HepG2 (cell line): ENCODE data around the gene C14orf180.

Experiments used
- ARNTL ChIP-seq: sonication (generic); formaldehyde crosslinking; IDR thresholded peaks from 2 replicates; pipeline ENCODE4 v1.4.0; 2020; ENCODE audit warnings: mild to moderate bottlenecking, missing genetic modification reagents
- POLR2AphosphoS5 ChIP-seq: IDR thresholded peaks from 2 replicates; pipeline ENCODE4 v1.6.1; 2012; ENCODE audit warnings: low read depth, low read length
- RFX5 ChIP-seq: IDR thresholded peaks from 2 replicates; pipeline ENCODE4 v1.6.1; 2011; ENCODE audit warnings: low read depth, low read length, improper control_type of control experiment
- SMAD3 ChIP-seq: sonication (generic); formaldehyde crosslinking; IDR thresholded peaks from 2 replicates; pipeline ENCODE4 v1.4.0; 2020; ENCODE audit warnings: missing genetic modification reagents
- ZNF263 ChIP-seq: sonication (generic); formaldehyde crosslinking; IDR thresholded peaks from 2 replicates; pipeline ENCODE4 v1.4.0; 2020; ENCODE audit warnings: missing genetic modification reagents
- TF ChIP-seq, protein P1 (sequence below): sonication (generic); formaldehyde crosslinking; IDR thresholded peaks from 2 replicates; pipeline ENCODE4 v1.5.0; 2020; ENCODE audit warnings: missing genetic modification reagents
- TF ChIP-seq, protein P2 (sequence below): sonication (generic); formaldehyde crosslinking; IDR thresholded peaks from 2 replicates; pipeline ENCODE4 v1.5.0; 2020; ENCODE audit warnings: mild to moderate bottlenecking, missing genetic modification reagents, moderate library complexity

DNA sequence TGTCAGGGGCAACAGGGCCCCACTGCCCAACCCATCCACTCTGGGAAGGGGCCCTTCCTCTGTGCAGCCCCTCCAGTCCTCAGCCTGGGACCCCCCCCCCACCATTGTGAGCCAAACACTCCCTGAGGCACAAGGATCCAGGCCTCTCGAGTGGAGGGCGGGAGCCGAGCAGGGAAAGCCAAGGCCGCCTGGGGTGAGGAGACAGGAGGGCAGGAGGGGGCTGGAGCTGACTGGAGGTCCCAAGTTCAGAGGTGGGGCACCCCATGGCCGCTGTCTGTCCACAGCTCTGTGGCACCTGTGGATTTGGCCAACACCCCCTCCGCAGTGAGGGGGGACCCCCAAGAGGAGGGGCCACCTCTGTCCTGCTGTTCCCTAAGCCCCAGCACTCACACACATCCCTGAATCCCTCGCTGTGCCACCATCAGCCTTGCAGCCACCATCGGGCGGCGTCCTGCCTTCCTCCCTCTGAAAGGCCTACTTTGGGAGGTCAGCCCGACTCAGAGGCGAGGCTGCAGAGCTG, 25.4 kb upstream of the C14orf180 start:
- TF ChIP-seq ARNTL (no peak), POLR2AphosphoS5 (no peak), RFX5 (no peak), SMAD3 (CRISPR knock-in tag) (no peak), ZNF263 (no peak)
- TF ChIP-seq, protein P1, sequence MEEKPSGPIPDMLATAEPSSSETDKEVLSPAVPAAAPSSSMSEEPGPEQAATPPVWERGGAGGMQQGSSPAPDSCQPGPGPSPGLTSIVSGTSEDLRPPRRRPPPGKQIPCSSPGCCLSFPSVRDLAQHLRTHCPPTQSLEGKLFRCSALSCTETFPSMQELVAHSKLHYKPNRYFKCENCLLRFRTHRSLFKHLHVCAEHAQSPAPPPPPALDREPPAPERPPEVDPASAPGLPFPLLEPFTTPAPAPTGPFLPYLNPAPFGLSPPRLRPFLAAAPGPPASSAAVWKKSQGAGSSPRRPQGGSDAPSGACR (CRISPR knock-in tag): no peak
- TF ChIP-seq, protein P2, sequence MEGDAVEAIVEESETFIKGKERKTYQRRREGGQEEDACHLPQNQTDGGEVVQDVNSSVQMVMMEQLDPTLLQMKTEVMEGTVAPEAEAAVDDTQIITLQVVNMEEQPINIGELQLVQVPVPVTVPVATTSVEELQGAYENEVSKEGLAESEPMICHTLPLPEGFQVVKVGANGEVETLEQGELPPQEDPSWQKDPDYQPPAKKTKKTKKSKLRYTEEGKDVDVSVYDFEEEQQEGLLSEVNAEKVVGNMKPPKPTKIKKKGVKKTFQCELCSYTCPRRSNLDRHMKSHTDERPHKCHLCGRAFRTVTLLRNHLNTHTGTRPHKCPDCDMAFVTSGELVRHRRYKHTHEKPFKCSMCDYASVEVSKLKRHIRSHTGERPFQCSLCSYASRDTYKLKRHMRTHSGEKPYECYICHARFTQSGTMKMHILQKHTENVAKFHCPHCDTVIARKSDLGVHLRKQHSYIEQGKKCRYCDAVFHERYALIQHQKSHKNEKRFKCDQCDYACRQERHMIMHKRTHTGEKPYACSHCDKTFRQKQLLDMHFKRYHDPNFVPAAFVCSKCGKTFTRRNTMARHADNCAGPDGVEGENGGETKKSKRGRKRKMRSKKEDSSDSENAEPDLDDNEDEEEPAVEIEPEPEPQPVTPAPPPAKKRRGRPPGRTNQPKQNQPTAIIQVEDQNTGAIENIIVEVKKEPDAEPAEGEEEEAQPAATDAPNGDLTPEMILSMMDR (CRISPR knock-in tag): no peak
